DND-41 (cell line): Measurements from ENCODE around the gene DENND4B.

Experiments
- ATAC-seq: fragments of 200-7000 bp; cut with Tn5 transposase; 3 replicates; pipeline ENCODE4 v1.9.1; 2021; ENCODE audit warnings: low read depth; ENCODE audit not compliant: insufficient read depth
- DNase-seq: peaks from one replicate; pipeline ENCODE4 v3.0.0-alpha.2; 2020
- H2AFZ ChIP-seq: 2 replicates; pipeline ENCODE4 v1.6.0; 2012; ENCODE audit warnings: low read depth, low read length
- H3K27ac ChIP-seq: 2 replicates; pipeline ENCODE4 v1.5.1; 2012; ENCODE audit warnings: low read length, inconsistent platforms
- H3K27me3 ChIP-seq: fragments of 200-600 bp; sonication (generic); 2 replicates; pipeline ENCODE4 v1.6.0; 2012; ENCODE audit warnings: low read length, mild to moderate bottlenecking, inconsistent platforms; ENCODE audit not compliant: insufficient read depth, poor library complexity
- H3K36me3 ChIP-seq: 2 replicates; pipeline ENCODE4 v1.5.1; 2012; ENCODE audit warnings: low read length, inconsistent platforms; ENCODE audit not compliant: insufficient read depth
- H3K4me1 ChIP-seq: 2 replicates; pipeline ENCODE4 v1.5.1; 2012; ENCODE audit warnings: mild to moderate bottlenecking, low read length; ENCODE audit not compliant: insufficient read depth
- H3K4me2 ChIP-seq: 2 replicates; pipeline ENCODE4 v1.6.0; 2012; ENCODE audit warnings: mild to moderate bottlenecking, moderate library complexity, low read length, inconsistent platforms; ENCODE audit not compliant: insufficient read depth
- H3K4me3 ChIP-seq, 2 experiments: fragments of 200-600 bp in 1 of 2; shearing (Covaris generic) in 1 of 2; 2 replicates each; pipeline ENCODE4 v1.5.1; 2012 to 2016; ENCODE audit warnings: inconsistent platforms in 2 of 2, low read length in 2 of 2, mild to moderate bottlenecking in 2 of 2, low read depth in 1 of 2, moderate library complexity in 1 of 2
- H3K79me2 ChIP-seq: 2 replicates; pipeline ENCODE4 v1.6.0; 2012; ENCODE audit warnings: low read length, inconsistent platforms; ENCODE audit not compliant: insufficient read depth
- H3K9ac ChIP-seq: 2 replicates; pipeline ENCODE4 v1.6.0; 2012; ENCODE audit warnings: low read depth, mild to moderate bottlenecking, inconsistent platforms, low read length, moderate library complexity
- H3K9me3 ChIP-seq: 2 replicates; pipeline ENCODE4 v1.5.1; 2012; ENCODE audit warnings: low read length, moderate library complexity, mild to moderate bottlenecking, inconsistent platforms; ENCODE audit not compliant: insufficient read depth, severe bottlenecking
- H4K20me1 ChIP-seq: 2 replicates; pipeline ENCODE4 v1.6.0; 2012; ENCODE audit warnings: low read length; ENCODE audit not compliant: insufficient read depth
- CTCF ChIP-seq: IDR thresholded peaks from 2 replicates; pipeline ENCODE4 v1.5.1; 2012; ENCODE audit warnings: borderline replicate concordance, low read length, moderate library complexity, mild to moderate bottlenecking; ENCODE audit not compliant: poor library complexity, severe bottlenecking; ENCODE audit errors: extremely low read depth
- EZH2 ChIP-seq: IDR thresholded peaks from 3 replicates; pipeline ENCODE4 v1.6.1; 2012; ENCODE audit warnings: borderline replicate concordance, low read depth, mild to moderate bottlenecking, moderate library complexity, low read length, inconsistent platforms; ENCODE audit not compliant: severe bottlenecking

The DENND4B gene

GRCh38 chr1:153945795-153946621 lies 510 bp downstream of the DENND4B start:
- peak overlapping the region; percentile 88 for H3K9ac ChIP-seq
- DNase-seq = peak; percentile 68
- H2AFZ ChIP-seq = peak overlapping the region; percentile 73
- no peak for TF ChIP-seq EZH2
- TF ChIP-seq CTCF = no peak
- peak overlapping the region; percentile 80 for H3K4me2 ChIP-seq
- H3K9me3 ChIP-seq = no peaks in the 10 kb centered on the region
- H3K4me1 ChIP-seq = peaks cover 27% of the 10 kb centered on the region
- peaks cover 68% of the 10 kb centered on the region for H3K36me3 ChIP-seq
- H3K79me2 ChIP-seq = peaks cover 36% of the 10 kb centered on the region
- H3K27me3 ChIP-seq = no peaks in the 10 kb centered on the region
- peaks cover 11% of the 10 kb centered on the region for H4K20me1 ChIP-seq
- peak overlapping the region; percentile 78 for H3K27ac ChIP-seq
- peak; percentile 52 for ATAC-seq
- H3K4me3 ChIP-seq = peak overlapping the region; percentile 75 to 90

- Histone ChIP-seq H3K79me2 (peaks cover 36% of the 10 kb centered on the region), H3K4me2 (peak overlapping the region; percentile 80), H3K9me3 (no peaks in the 10 kb centered on the region), H3K9ac (peak overlapping the region; percentile 88), H3K36me3 (peaks cover 68% of the 10 kb centered on the region), H4K20me1 (peaks cover 14% of the 10 kb centered on the region), H3K27me3 (no peaks in the 10 kb centered on the region), H3K4me1 (peaks cover 27% of the 10 kb centered on the region), H2AFZ (peak overlapping the region; percentile 73), H3K4me3 (peak overlapping the region; percentile 75 to 90), H3K27ac (peak overlapping the region; percentile 78)
- TF ChIP-seq CTCF (no peak), EZH2 (no peak)
- ATAC-seq (peak; percentile 82), DNase-seq (peak; percentile 84)
Measured at GRCh38 chr1:153945131-153945794, 1.3 kb downstream of the DENND4B start.

- H3K4me1 ChIP-seq = peaks cover 27% of the 10 kb centered on the region
- DNase-seq = no peak
- TF ChIP-seq CTCF = no peak
- no peak for TF ChIP-seq EZH2
- peak overlapping the region; percentile 80 for H3K4me2 ChIP-seq
- peaks cover 36% of the 10 kb centered on the region for H3K79me2 ChIP-seq
- ATAC-seq = no peak
- H4K20me1 ChIP-seq = peaks cover 14% of the 10 kb centered on the region
- H3K36me3 ChIP-seq = peaks cover 68% of the 10 kb centered on the region
- H3K9me3 ChIP-seq = no peaks in the 10 kb centered on the region
- H3K9ac ChIP-seq = peak overlapping the region; percentile 88
- H3K27me3 ChIP-seq = no peaks in the 10 kb centered on the region
- peak overlapping the region; percentile 73 for H2AFZ ChIP-seq
- peak overlapping the region; percentile 78 for H3K27ac ChIP-seq
- H3K4me3 ChIP-seq = peak overlapping the region; percentile 75 to 90; a peak in 3 of 4 replicates
Measured at GRCh38 chr1:153944827-153945117, 1.7 kb downstream of the DENND4B start.
